ENCODE results near the gene MYT1.
"Not testable (repeated sequence)": the region's sequence is repeated elsewhere in the genome, so short reads cannot be mapped to it uniquely, and the experiment has no call there.

The MYT1 gene

DNA sequence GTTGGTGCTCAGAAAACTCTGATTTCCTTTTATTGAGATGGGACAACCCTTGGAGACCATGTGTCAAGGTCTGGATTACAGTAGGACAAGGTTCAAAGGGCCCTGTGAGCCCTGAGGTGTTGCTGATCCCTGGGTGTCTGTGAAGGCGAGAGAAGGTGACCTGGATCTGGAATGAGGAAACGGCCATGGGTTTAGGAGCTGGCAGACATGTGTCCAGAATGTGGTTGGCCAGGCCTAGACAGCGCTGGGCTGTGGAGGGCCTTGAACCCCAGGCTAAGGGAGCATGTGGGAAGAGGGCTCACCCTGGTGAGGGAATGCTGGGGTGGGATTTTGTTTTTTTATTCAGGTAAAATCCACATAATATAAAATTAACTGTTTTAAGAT, 116.2 kb downstream of the MYT1 start:
- DNase-seq, result no peak

DNA sequence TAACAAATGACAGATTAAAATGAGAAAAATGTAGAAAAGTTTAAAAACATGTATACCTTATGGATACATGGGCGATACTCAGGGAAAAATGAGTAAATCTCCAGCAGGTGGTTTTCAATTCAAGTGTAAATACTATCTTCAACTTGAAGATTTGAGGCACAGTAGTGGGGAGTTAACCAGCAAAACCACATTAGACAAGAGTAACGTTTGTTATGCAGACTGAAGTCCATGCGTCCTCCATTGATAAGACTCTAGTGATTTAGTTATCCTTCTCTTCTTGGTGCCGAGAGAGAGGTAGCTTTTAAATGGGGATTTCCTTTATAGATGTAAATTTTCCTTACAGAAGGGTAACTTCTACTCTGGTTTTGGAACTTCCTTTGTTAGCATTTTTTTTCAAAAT, 119.4 kb downstream of the MYT1 start:
- no peak for DNase-seq

DNA sequence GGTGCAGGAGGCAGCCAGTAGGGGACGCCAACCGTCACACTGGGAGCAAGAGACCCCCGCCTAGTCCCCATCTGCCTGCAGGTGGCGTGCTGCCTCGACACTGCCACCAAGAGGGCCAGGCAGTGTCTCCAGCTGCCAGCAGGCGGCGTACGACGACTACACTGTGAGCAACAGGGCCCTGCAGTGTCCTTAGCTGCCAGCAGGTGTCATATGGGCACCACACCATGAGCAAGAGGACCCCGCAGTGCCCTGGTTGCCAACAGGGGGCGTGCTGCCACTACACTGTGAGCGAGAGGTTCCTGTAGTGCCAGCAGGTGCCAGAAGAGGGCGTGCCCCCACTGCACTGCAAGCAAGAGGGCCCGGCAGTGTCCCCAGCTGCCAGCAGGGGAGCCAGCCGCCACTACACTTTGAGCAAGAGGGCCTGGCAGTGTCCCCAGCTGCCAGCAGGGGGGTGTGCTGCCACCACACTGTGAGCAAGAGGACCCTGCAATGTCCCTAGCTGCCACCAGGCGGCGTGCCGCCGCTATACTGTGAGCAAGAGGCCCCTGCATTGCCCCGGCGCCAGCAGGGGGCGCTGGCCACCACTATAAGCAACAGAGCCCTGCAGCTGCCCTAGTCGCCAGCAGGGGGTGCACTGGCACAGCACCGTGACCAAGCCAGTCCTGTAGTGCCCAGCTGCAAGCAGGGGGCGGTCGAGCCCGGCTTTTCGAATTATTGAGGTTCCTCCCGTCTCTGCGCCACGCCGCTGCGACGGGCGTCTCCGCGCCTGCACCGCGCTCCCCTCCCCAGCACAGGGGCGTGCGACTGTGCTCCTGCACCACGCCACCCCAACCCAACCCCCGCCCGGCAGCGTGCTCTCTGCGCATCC, 121.6 kb downstream of the MYT1 start:
- DNase-seq, result peak; percentile 70

DNA sequence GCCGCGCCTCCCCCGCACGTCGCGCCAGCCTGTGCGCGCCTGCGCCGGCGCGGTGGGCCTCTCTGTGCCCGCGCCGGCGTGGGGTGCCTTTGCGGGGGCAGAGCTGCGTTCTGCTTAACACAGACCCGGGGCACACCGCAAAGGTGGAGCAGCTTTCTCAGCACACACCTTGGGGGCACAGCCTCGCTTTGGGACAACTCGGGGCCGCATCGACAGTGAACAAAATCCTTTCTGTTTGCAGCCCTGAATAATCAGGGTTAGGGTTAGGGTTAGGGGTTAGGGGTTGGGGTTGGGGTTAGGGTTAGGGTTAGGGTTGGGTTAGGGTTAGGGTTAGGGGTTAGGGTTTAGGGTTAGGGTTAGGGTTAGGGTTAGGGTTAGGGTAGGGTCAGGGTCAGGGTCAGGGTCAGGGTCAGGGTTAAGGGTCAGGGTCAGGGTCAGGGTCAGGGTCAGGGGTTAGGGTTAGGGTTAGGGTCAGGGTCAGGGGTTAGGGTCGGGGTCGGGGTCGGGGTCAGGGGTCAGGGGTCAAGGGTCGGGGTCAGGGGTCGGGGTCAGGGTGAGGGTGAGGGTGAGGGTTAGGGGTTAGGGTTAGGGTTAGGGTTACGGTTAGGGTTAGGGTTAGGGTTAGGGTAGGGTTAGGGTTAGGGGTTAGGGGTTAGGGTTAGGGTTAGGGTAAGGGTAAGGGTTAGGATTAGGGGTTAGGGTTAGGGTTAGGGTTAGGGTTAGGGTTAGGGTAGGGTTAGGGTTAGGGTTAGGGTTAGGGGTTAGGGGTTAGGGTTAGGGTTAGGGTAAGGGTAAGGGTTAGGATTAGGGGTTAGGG, 122.4 kb downstream of the MYT1 start:
- not testable (repeated sequence) for DNase-seq

DNA sequence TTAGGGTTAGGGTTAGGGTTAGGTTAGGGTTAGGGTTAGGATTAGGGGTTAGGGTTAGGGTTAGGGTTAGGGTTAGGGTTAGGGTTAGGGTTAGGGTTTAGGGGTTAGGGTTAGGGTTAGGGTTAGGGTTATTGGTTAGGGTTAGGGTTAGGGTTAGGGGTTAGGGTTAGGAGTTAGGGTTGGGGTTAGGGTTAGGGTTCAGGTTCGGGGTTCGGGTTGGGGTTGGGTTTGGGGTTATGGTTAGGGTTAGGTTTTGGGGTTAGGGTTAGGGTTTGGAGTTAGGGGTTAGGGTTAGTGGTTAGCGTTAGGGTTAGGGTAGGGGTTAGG, 123.0 kb downstream of the MYT1 start:
- not testable (repeated sequence) for DNase-seq

All from hematopoietic multipotent progenitor cell treated with erythropoietin and hydrocortisone succinate and interleukin-3 and kit ligand, for 6 days (in vitro differentiated cells).